Muscle layer of colon (tissue), 2 donors: ENCODE results near the gene CST8.
"Not testable (repeated sequence)": the region's sequence is repeated elsewhere in the genome, so short reads cannot be mapped to it uniquely, and the experiment has no call there.

ENCODE experiments used
- H3K27ac ChIP-seq: one replicate; pipeline ENCODE4 v1.7.0; 2013; ENCODE audit warnings: low read depth, mild to moderate bottlenecking, low read length, moderate library complexity
- H3K27me3 ChIP-seq, 2 donors: one replicate each; pipeline ENCODE4 v1.7.0; 2013; ENCODE audit warnings: low read length in 2 of 2, mild to moderate bottlenecking in 2 of 2; ENCODE audit not compliant: insufficient read depth in 2 of 2, control insufficient read depth in 1 of 2
- H3K36me3 ChIP-seq: one replicate; pipeline ENCODE4 v1.7.0; 2013; ENCODE audit warnings: mild to moderate bottlenecking, low read length; ENCODE audit not compliant: insufficient read depth
- H3K4me1 ChIP-seq: one replicate; pipeline ENCODE4 v1.7.0; 2013; ENCODE audit warnings: mild to moderate bottlenecking, low read length; ENCODE audit not compliant: insufficient read depth
- H3K4me3 ChIP-seq, 2 donors: one replicate each; pipeline ENCODE4 v1.7.0; 2013; ENCODE audit warnings: low read length in 2 of 2, low read depth in 1 of 2, mild to moderate bottlenecking in 1 of 2, moderate library complexity in 1 of 2
- H3K9ac ChIP-seq: one replicate; pipeline ENCODE4 v1.7.0; 2013; ENCODE audit warnings: low read length
- H3K9me3 ChIP-seq: one replicate; pipeline ENCODE4 v1.7.0; 2013; ENCODE audit warnings: mild to moderate bottlenecking, low read length
- donor health status: abdominal sarcoma.
- donor health status: Adenocarcinoma of cecum.

Gene CST8

GRCh38 chr20:23453549-23454543 is 37.1 kb upstream of the CST8 start:
- H3K4me1 ChIP-seq, result no peaks in the 10 kb centered on the region
- no peak overlapping the region for H3K4me3 ChIP-seq
- H3K9me3 ChIP-seq, result no peaks in the 10 kb centered on the region
- no peak overlapping the region for H3K9ac ChIP-seq
- H3K36me3 ChIP-seq, result no peaks in the 10 kb centered on the region
- H3K27ac ChIP-seq, result no peak overlapping the region
- peaks cover 0 to 9% of the 10 kb centered on the region in 2 donors for H3K27me3 ChIP-seq

GRCh38 chr20:23454816-23455215 is 36.1 kb upstream of the CST8 start:
- Histone ChIP-seq H3K27ac (no peak overlapping the region), H3K4me1 (no peaks in the 10 kb centered on the region)

GRCh38 chr20:23455639-23456038 is 35.3 kb upstream of the CST8 start:
- peaks cover 0 to 9% of the 10 kb centered on the region in 2 donors for H3K27me3 ChIP-seq
- H3K9me3 ChIP-seq, result no peaks in the 10 kb centered on the region
- no peaks in the 10 kb centered on the region for H3K4me1 ChIP-seq
- no peak overlapping the region for H3K27ac ChIP-seq
- H3K36me3 ChIP-seq, result no peaks in the 10 kb centered on the region
- no peak overlapping the region for H3K4me3 ChIP-seq
- no peak overlapping the region for H3K9ac ChIP-seq

More at GRCh38 chr20:23454816-23455215, 36.1 kb upstream of the CST8 start:
- Histone ChIP-seq H3K36me3 (no peaks in the 10 kb centered on the region), H3K27me3 (peaks cover 0 to 9% of the 10 kb centered on the region in 2 donors), H3K4me3 (no peak overlapping the region), H3K9ac (no peak overlapping the region), H3K9me3 (no peaks in the 10 kb centered on the region)

- H3K9ac ChIP-seq, result no peak overlapping the region
- no peaks in the 10 kb centered on the region for H3K36me3 ChIP-seq
- no peaks in the 10 kb centered on the region for H3K4me1 ChIP-seq
- H3K4me3 ChIP-seq, result no peak overlapping the region
- no peak overlapping the region for H3K27ac ChIP-seq
- H3K9me3 ChIP-seq, result no peaks in the 10 kb centered on the region
- H3K27me3 ChIP-seq, result peaks cover 0 to 9% of the 10 kb centered on the region in 2 donors
Measured at GRCh38 chr20:23456409-23456808, 34.5 kb upstream of the CST8 start.

- Histone ChIP-seq H3K27me3 (peaks cover 0 to 9% of the 10 kb centered on the region in 2 donors), H3K4me1 (no peaks in the 10 kb centered on the region), H3K9ac (no peak overlapping the region), H3K36me3 (no peaks in the 10 kb centered on the region), H3K4me3 (no peak overlapping the region), H3K27ac (no peak overlapping the region), H3K9me3 (no peaks in the 10 kb centered on the region)
Measured at GRCh38 chr20:23456873-23457272, 34.0 kb upstream of the CST8 start.

GRCh38 chr20:23459461-23460150 is 31.3 kb upstream of the CST8 start:
- Histone ChIP-seq H3K9me3 (no peaks in the 10 kb centered on the region), H3K4me3 (no peak overlapping the region), H3K36me3 (no peaks in the 10 kb centered on the region), H3K4me1 (no peaks in the 10 kb centered on the region), H3K27me3 (no peaks in the 10 kb centered on the region), H3K27ac (no peak overlapping the region), H3K9ac (no peak overlapping the region)

GRCh38 chr20:23461180-23461579 is 29.7 kb upstream of the CST8 start:
- Histone ChIP-seq H3K36me3 (no peaks in the 10 kb centered on the region), H3K4me1 (no peaks in the 10 kb centered on the region)

GRCh38 chr20:23466961-23467360 is 24.0 kb upstream of the CST8 start:
- not testable (repeated sequence) for H3K36me3 ChIP-seq, H3K4me3 ChIP-seq, H3K27ac ChIP-seq, H3K4me1 ChIP-seq, H3K27me3 ChIP-seq, H3K9ac ChIP-seq, H3K9me3 ChIP-seq

More at GRCh38 chr20:23461180-23461579, 29.7 kb upstream of the CST8 start:
- H3K9me3 ChIP-seq, result peaks cover 6% of the 10 kb centered on the region
- no peak overlapping the region for H3K27ac ChIP-seq
- H3K4me3 ChIP-seq, result no peak overlapping the region
- H3K9ac ChIP-seq, result no peak overlapping the region
- no peaks in the 10 kb centered on the region for H3K27me3 ChIP-seq

- not testable (repeated sequence) for H3K4me1 ChIP-seq, H3K36me3 ChIP-seq, H3K9me3 ChIP-seq, H3K27me3 ChIP-seq, H3K27ac ChIP-seq, H3K4me3 ChIP-seq, H3K9ac ChIP-seq
Measured at GRCh38 chr20:23472306-23472705, 18.6 kb upstream of the CST8 start.

GRCh38 chr20:23473293-23473692 is 17.6 kb upstream of the CST8 start:
- H3K27ac ChIP-seq, H3K27me3 ChIP-seq, H3K9ac ChIP-seq, H3K4me3 ChIP-seq, H3K4me1 ChIP-seq, H3K36me3 ChIP-seq, H3K9me3 ChIP-seq: not testable (repeated sequence)

- Histone ChIP-seq H3K9ac (no peak overlapping the region), H3K4me1 (no peaks in the 10 kb centered on the region), H3K9me3 (no peaks in the 10 kb centered on the region), H3K4me3 (no peak overlapping the region), H3K36me3 (no peaks in the 10 kb centered on the region), H3K27ac (no peak overlapping the region), H3K27me3 (no peaks in the 10 kb centered on the region)
Measured at GRCh38 chr20:23475395-23475794, 15.5 kb upstream of the CST8 start.
